ENCODE data around the gene DST. TPM values are rescaled to one million over a fixed set of nuclear protein-coding genes. Genes with fewer than 3 reads are reported as not detected.
"Not testable (repeated sequence)": the region's sequence is repeated elsewhere in the genome, so short reads cannot be mapped to it uniquely, and the experiment has no call there.

The DST gene
- total RNA-seq, 2 donors from 2014 or later = 101 to 113 TPM

DNA sequence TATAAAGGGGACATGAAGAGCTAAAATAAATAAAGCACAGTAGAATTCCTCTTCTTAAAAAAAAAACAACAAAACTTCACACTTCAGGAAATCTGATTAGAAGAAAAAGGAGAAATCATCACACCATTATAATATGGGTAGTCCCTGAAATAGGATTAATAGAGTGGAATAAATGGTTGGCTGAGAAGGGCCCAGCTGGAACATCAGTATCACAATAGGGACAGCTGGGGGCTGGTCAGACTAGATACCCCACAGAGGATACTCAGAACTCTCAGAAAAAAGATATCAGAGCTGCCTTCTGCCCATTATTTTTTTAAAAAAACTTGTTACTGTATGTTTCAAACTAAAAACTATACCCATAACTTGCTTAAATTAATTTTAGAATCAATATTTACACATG lies 75.2 kb downstream of the DST start:
- H3K4me3 ChIP-seq (ENCODE audit: low read length) = no peak overlapping the region
- peaks cover 59% of the 10 kb centered on the region for H3K36me3 Mint-ChIP-seq (ENCODE audit: low read depth)
- DNase-seq = no peak
- H3K9ac ChIP-seq (ENCODE audit: extremely low read depth, low read length, poor library complexity, severe bottlenecking) = no peak overlapping the region
- no peaks in the 10 kb centered on the region for H3K27me3 ChIP-seq (ENCODE audit: control insufficient read depth, insufficient read depth, low read length, poor library complexity, severe bottlenecking)
- no peak overlapping the region for H3K27ac Mint-ChIP-seq
- no peaks in the 10 kb centered on the region for H3K27me3 Mint-ChIP-seq (ENCODE audit: insufficient read depth)
- no peaks in the 10 kb centered on the region for H3K4me1 ChIP-seq (ENCODE audit: control insufficient read depth, insufficient read depth, low read length)
- H3K27ac ChIP-seq (ENCODE audit: low read depth, low read length) = no peak overlapping the region
- H3K9me3 Mint-ChIP-seq = peaks cover 24% of the 10 kb centered on the region
- peaks cover 33% of the 10 kb centered on the region for H3K36me3 ChIP-seq (ENCODE audit: control insufficient read depth, insufficient read depth, low read length)
- peaks cover 25% of the 10 kb centered on the region for H3K9me3 ChIP-seq (ENCODE audit: control insufficient read depth, low read length)
- H3K4me3 Mint-ChIP-seq = no peak overlapping the region
- TF ChIP-seq, protein P1, sequence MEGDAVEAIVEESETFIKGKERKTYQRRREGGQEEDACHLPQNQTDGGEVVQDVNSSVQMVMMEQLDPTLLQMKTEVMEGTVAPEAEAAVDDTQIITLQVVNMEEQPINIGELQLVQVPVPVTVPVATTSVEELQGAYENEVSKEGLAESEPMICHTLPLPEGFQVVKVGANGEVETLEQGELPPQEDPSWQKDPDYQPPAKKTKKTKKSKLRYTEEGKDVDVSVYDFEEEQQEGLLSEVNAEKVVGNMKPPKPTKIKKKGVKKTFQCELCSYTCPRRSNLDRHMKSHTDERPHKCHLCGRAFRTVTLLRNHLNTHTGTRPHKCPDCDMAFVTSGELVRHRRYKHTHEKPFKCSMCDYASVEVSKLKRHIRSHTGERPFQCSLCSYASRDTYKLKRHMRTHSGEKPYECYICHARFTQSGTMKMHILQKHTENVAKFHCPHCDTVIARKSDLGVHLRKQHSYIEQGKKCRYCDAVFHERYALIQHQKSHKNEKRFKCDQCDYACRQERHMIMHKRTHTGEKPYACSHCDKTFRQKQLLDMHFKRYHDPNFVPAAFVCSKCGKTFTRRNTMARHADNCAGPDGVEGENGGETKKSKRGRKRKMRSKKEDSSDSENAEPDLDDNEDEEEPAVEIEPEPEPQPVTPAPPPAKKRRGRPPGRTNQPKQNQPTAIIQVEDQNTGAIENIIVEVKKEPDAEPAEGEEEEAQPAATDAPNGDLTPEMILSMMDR (conservative IDR thresholded peaks at IDR 0.05) = no peak
- H3K4me1 Mint-ChIP-seq = no peaks in the 10 kb centered on the region

DNA sequence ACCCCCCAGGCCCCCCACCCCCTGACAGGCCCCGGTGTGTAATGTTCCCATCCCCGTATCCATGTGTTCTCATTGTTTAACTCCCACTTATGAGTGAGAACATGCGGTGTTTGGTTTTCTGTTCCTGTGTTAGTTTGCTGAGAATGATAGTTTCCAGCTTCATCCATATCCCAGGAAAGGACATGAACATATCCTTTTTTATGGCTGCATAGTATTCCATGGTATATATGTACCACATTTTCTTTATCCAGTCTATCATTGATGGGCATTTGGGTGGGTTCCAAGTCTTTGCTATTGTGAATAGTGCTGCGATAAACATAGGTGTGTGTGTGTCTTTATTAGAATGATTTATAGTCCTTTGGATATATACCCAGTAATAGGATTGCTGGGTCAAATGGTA lies 80.0 kb downstream of the DST start:
- 94% methylated on average over 4 of the region's 4 CpGs; no CpG with 5 or more reads in 1 of the 2 experiments for WGBS, 2 experiments (ENCODE audit: insufficient coverage in 1 of 2, insufficient read length in 1 of 2)
- DNase-seq; H3K4me3 Mint-ChIP-seq; H3K4me1 Mint-ChIP-seq; H3K9me3 ChIP-seq (ENCODE audit: control insufficient read depth, low read length); H3K4me3 ChIP-seq (ENCODE audit: low read length); H3K27me3 Mint-ChIP-seq (ENCODE audit: insufficient read depth); H3K27ac ChIP-seq (ENCODE audit: low read depth, low read length); H3K27me3 ChIP-seq (ENCODE audit: control insufficient read depth, insufficient read depth, low read length, poor library complexity, severe bottlenecking); H3K4me1 ChIP-seq (ENCODE audit: control insufficient read depth, insufficient read depth, low read length); H3K27ac Mint-ChIP-seq; H3K9ac ChIP-seq (ENCODE audit: extremely low read depth, low read length, poor library complexity, severe bottlenecking): not testable (repeated sequence)
- peaks cover 24% of the 10 kb centered on the region for H3K36me3 ChIP-seq (ENCODE audit: control insufficient read depth, insufficient read depth, low read length)
- Mint-ChIP-seq H3K9me3 (peaks cover 24% of the 10 kb centered on the region), H3K36me3 (ENCODE audit: low read depth) (peaks cover 51% of the 10 kb centered on the region)

DNA sequence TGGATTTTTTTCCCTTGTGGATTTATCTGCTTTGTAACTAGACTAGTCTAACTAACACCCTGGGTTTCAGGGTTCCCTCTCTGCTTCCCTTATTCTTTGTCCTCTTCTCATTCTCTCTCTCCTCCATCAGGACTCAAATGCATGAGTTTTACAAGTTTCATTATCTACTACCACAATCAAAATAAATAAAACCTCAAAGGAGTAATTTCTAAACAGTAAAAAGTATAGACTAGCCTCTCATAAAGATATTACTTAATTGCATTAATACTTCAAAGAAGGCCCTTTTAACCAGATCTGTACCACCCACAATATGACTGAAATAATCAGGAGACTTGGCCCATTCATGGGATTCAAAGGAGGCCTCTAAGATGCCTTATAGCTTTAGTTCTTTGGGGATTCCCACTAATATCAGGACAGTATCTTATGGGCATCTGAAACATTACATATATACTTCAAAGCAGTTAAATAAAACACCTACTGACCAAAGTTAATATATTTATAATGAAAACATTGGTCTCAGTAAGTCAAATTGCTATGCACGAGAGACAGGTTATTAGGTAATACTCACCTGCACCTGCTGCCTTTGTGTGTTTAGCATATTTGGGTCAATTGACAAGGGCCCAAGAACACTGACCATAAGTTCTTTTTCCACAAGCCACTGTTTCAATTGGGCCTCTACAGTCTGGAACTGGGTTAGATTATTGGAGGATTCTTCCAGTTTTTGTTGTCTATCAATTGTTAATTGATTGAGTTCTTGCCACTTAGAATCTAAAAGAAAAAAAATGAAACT lies 85.7 kb downstream of the DST start:
- Histone ChIP-seq H3K4me1 (ENCODE audit: control insufficient read depth, insufficient read depth, low read length) (peaks cover 13% of the 10 kb centered on the region), H3K4me3 (ENCODE audit: low read length) (no peak overlapping the region), H3K27ac (ENCODE audit: low read depth, low read length) (no peak overlapping the region), H3K9me3 (ENCODE audit: control insufficient read depth, low read length) (no peaks in the 10 kb centered on the region), H3K9ac (ENCODE audit: extremely low read depth, low read length, poor library complexity, severe bottlenecking) (no peak overlapping the region), H3K27me3 (ENCODE audit: control insufficient read depth, insufficient read depth, low read length, poor library complexity, severe bottlenecking) (no peaks in the 10 kb centered on the region), H3K36me3 (ENCODE audit: control insufficient read depth, insufficient read depth, low read length) (peaks cover 45% of the 10 kb centered on the region)
- TF ChIP-seq, protein P1 (conservative IDR thresholded peaks at IDR 0.05) = no peak
- Mint-ChIP-seq H3K27ac (no peak overlapping the region), H3K4me1 (peaks cover 14% of the 10 kb centered on the region), H3K27me3 (ENCODE audit: insufficient read depth) (no peaks in the 10 kb centered on the region), H3K36me3 (ENCODE audit: low read depth) (peaks cover 35% of the 10 kb centered on the region), H3K9me3 (no peaks in the 10 kb centered on the region), H3K4me3 (no peak overlapping the region)
- DNase-seq = no peak
- 93 to 100% methylated on average over 1 of the region's 1 CpG for WGBS, 2 experiments (ENCODE audit: insufficient coverage in 1 of 2, insufficient read length in 1 of 2)

Measured in endodermal cell (in vitro differentiated cells).